NCI-H2196 (cell line): Measurements from ENCODE around the gene SENP7.
"Not testable (repeated sequence)": the region's sequence is repeated elsewhere in the genome, so short reads cannot be mapped to it uniquely, and the experiment has no call there.

Experiments used
- DNase-seq: peaks from one replicate; lab custom pipeline; 2025; ENCODE audit not compliant: unreplicated experiment; lab: John Stamatoyannopoulos, UW

The SENP7 gene

GRCh38 chr3:101362406-101362805 lies 150.6 kb downstream of the SENP7 start:
- DNase-seq = no peak

- DNase-seq = no peak
Observed at GRCh38 chr3:101351829-101352228, 161.2 kb downstream of the SENP7 start.

- DNase-seq = no peak
Observed at GRCh38 chr3:101340591-101340990, 172.4 kb downstream of the SENP7 start.

- DNase-seq = no peak
Observed at GRCh38 chr3:101333883-101334282, 179.1 kb downstream of the SENP7 start.

- DNase-seq = no peak
Observed at GRCh38 chr3:101329016-101329673, 183.9 kb downstream of the SENP7 start.

- DNase-seq = no peak
Observed at GRCh38 chr3:101325393-101326134, 187.4 kb downstream of the SENP7 start.

- DNase-seq = no peak
Observed at GRCh38 chr3:101320475-101320874, 192.5 kb downstream of the SENP7 start, which contains the start of gene IMPG2. IMPG2 (minus strand) TSS chr3:101320575; CDS start chr3:101320372, 203 bp downstream.

GRCh38 chr3:101319531-101319930 lies 193.5 kb downstream of the SENP7 start:
- DNase-seq = no peak

GRCh38 chr3:101312545-101312944 lies 200.5 kb downstream of the SENP7 start:
- DNase-seq = no peak

- no peak for DNase-seq
Observed at GRCh38 chr3:101311676-101312075, 201.3 kb downstream of the SENP7 start.

GRCh38 chr3:101310978-101311375 lies 202.0 kb downstream of the SENP7 start:
- no peak for DNase-seq

- DNase-seq = not testable (repeated sequence)
Observed at GRCh38 chr3:101308147-101308772, 204.8 kb downstream of the SENP7 start.

GRCh38 chr3:101303836-101304235 lies 209.2 kb downstream of the SENP7 start:
- DNase-seq = no peak

GRCh38 chr3:101303089-101303731 lies 209.8 kb downstream of the SENP7 start:
- no peak for DNase-seq

GRCh38 chr3:101300073-101300472 lies 212.9 kb downstream of the SENP7 start:
- DNase-seq = no peak

GRCh38 chr3:101292027-101292426 lies 221.0 kb downstream of the SENP7 start:
- DNase-seq = no peak

GRCh38 chr3:101288294-101288693 lies 224.7 kb downstream of the SENP7 start:
- no peak for DNase-seq

- no peak for DNase-seq
Observed at GRCh38 chr3:101284757-101285156, 228.3 kb downstream of the SENP7 start.

- no peak for DNase-seq
Observed at GRCh38 chr3:101281521-101282030, 231.4 kb downstream of the SENP7 start.

- DNase-seq = no peak
Observed at GRCh38 chr3:101279765-101280385, 233.1 kb downstream of the SENP7 start.

GRCh38 chr3:101279162-101279561 lies 233.8 kb downstream of the SENP7 start:
- DNase-seq = no peak
